H1 (cell line): Measurements from ENCODE around the gene KCNK7. TPM values are rescaled to one million over a fixed set of nuclear protein-coding genes. Genes with fewer than 3 reads are reported as not detected.

Experiments
- CTCF ChIA-PET: fragments of 300-600 bp; sonication (Branson Sonifier 250); formaldehyde crosslinking; loops from one replicate; lab custom pipeline; 2021; ENCODE audit not compliant: partially characterized antibody; lab: Charles Lee
- POLR2A ChIA-PET: fragments of 300-600 bp; sonication (Branson Sonifier 250); formaldehyde crosslinking; loops from one replicate; lab custom pipeline; 2021; ENCODE audit warnings: inconsistent platforms; ENCODE audit not compliant: partially characterized antibody; lab: Charles Lee
- DNase-seq, 2 experiments: peaks; one replicate each; pipeline versions ENCODE4 v3.0.0 to v3.0.0-alpha.2; 2010 to 2022; ENCODE audit warnings: low spot score in 2 of 2, low read depth in 1 of 2, mixed read lengths in 1 of 2
- FAIRE-seq: peaks from 2 replicates; lab custom pipeline; 2011; peaks lifted over from hg19 to GRCh38; lab: Jason Lieb, UNC
- H2AFZ ChIP-seq: 2 replicates; pipeline ENCODE4 v1.8.1; 2012; ENCODE audit warnings: low read length, inconsistent platforms
- H2AK5ac ChIP-seq: 2 replicates; pipeline ENCODE4 v1.6.1; 2013; ENCODE audit warnings: low read depth, low read length
- H2BK120ac ChIP-seq: replicated peaks from 2 replicates; pipeline ENCODE3; 2013; ENCODE audit warnings: low read depth, low read length, inconsistent platforms
- H2BK12ac ChIP-seq: 2 replicates; pipeline ENCODE4 v1.6.1; 2013; ENCODE audit warnings: low read depth, low read length
- H2BK15ac ChIP-seq: 2 replicates; pipeline ENCODE4 v1.6.1; 2013; ENCODE audit warnings: low read length
- H2BK20ac ChIP-seq: 2 replicates; pipeline ENCODE4 v1.6.1; 2013; ENCODE audit warnings: low read length
- H2BK5ac ChIP-seq: 2 replicates; pipeline ENCODE4 v1.6.1; 2013; ENCODE audit warnings: low read depth, low read length
- H3K14ac ChIP-seq: 2 replicates; pipeline ENCODE4 v1.6.1; 2013; ENCODE audit warnings: inconsistent platforms; ENCODE audit not compliant: insufficient read length
- H3K18ac ChIP-seq: 2 replicates; pipeline ENCODE4 v1.6.1; 2013; ENCODE audit warnings: low read length; ENCODE audit errors: extremely low read depth
- H3K23ac ChIP-seq: 2 replicates; pipeline ENCODE4 v1.6.1; 2013; ENCODE audit warnings: inconsistent platforms; ENCODE audit not compliant: insufficient read length
- H3K23me2 ChIP-seq: 2 replicates; pipeline ENCODE4 v1.6.1; 2013; ENCODE audit warnings: low read depth, low read length
- H3K27ac ChIP-seq: 2 replicates; pipeline ENCODE4 v1.6.1; 2011; ENCODE audit warnings: low read depth, low read length, inconsistent platforms
- H3K27me3 ChIP-seq, 4 experiments: replicated peaks in 1 of 4; 1 replicate in 1 of 4; 2 replicates in 3 of 4; pipeline versions ENCODE4 v1.6.1 to v1.8.1; 2011 to 2013; ENCODE audit warnings: low read length in 3 of 4, mild to moderate bottlenecking in 3 of 4, inconsistent platforms in 2 of 4, mixed read lengths in 2 of 4, moderate library complexity in 1 of 4; ENCODE audit not compliant: control insufficient read depth in 3 of 4, insufficient read depth in 3 of 4; ENCODE audit errors: extremely low read depth in 1 of 4
- H3K36me3 ChIP-seq, 4 experiments: 2 replicates each; pipeline versions ENCODE4 v1.6.1 to v1.8.1; 2011 to 2013; ENCODE audit warnings: mild to moderate bottlenecking in 4 of 4, low read length in 3 of 4, moderate library complexity in 2 of 4, control low read depth in 1 of 4, inconsistent platforms in 1 of 4; ENCODE audit not compliant: insufficient read depth in 4 of 4, control insufficient read depth in 2 of 4
- H3K4ac ChIP-seq: replicated peaks from 2 replicates; pipeline ENCODE3; 2013; ENCODE audit warnings: low read length, low read depth, mixed read lengths, inconsistent platforms; ENCODE audit not compliant: insufficient read length
- H3K4me1 ChIP-seq, 4 experiments: replicated peaks in 1 of 4; 1 replicate in 1 of 4; 2 replicates in 3 of 4; pipeline versions ENCODE4 v1.6.1 to v1.8.1; 2011 to 2013; ENCODE audit warnings: low read length in 3 of 4, inconsistent platforms in 2 of 4, mixed read lengths in 1 of 4; ENCODE audit not compliant: insufficient read depth in 4 of 4, control insufficient read depth in 3 of 4
- H3K4me2 ChIP-seq, 2 experiments: 2 replicates each; pipeline versions ENCODE4 v1.6.1 to v1.8.1; 2011 to 2013; ENCODE audit warnings: low read depth in 2 of 2, low read length in 2 of 2, control low read depth in 1 of 2, inconsistent platforms in 1 of 2, mild to moderate bottlenecking in 1 of 2; ENCODE audit not compliant: insufficient read depth in 1 of 2
- H3K4me3 ChIP-seq, 4 experiments: fragments of 200-600, 300-600 bp in 1 of 4; sonication (generic), shearing (Covaris generic), sonication (Bioruptor Twin) in 1 of 4; 2 replicates each; pipeline versions ENCODE4 v1.5.1 to v1.8.1; 2011 to 2016; ENCODE audit warnings: low read length in 4 of 4, low read depth in 3 of 4, control low read depth in 2 of 4, inconsistent platforms in 2 of 4, mild to moderate bottlenecking in 2 of 4, mixed read lengths in 1 of 4, moderate library complexity in 1 of 4; ENCODE audit not compliant: insufficient read depth in 2 of 4; ENCODE audit errors: extremely low read depth in 1 of 4
- H3K56ac ChIP-seq: replicated peaks from 2 replicates; pipeline ENCODE3; 2013; ENCODE audit warnings: low read depth, mild to moderate bottlenecking, mixed read lengths, low read length, inconsistent platforms; ENCODE audit not compliant: insufficient read length
- H3K79me1 ChIP-seq: 2 replicates; pipeline ENCODE4 v1.6.1; 2013; ENCODE audit warnings: low read depth, low read length, control low read depth
- H3K79me2 ChIP-seq, 2 experiments: 2 replicates each; pipeline versions ENCODE4 v1.6.1 to v1.8.1; 2012 to 2013; ENCODE audit warnings: low read length in 2 of 2, mild to moderate bottlenecking in 2 of 2, inconsistent platforms in 1 of 2; ENCODE audit not compliant: insufficient read depth in 2 of 2, control insufficient read depth in 1 of 2
- H3K9ac ChIP-seq, 4 experiments: replicated peaks in 1 of 4; 1 replicate in 1 of 4; 2 replicates in 3 of 4; pipeline versions ENCODE4 v1.6.1 to v1.8.1; 2011 to 2013; ENCODE audit warnings: low read depth in 3 of 4, low read length in 3 of 4, control low read depth in 2 of 4, mild to moderate bottlenecking in 2 of 4, moderate library complexity in 2 of 4, inconsistent platforms in 1 of 4; ENCODE audit errors: extremely low read depth in 1 of 4
- H3K9me3 ChIP-seq, 2 experiments: 2 replicates each; pipeline versions ENCODE4 v1.6.1 to v1.8.1; 2012 to 2013; ENCODE audit warnings: mild to moderate bottlenecking in 2 of 2, moderate library complexity in 2 of 2, control low read depth in 1 of 2, inconsistent platforms in 1 of 2, low read depth in 1 of 2, low read length in 1 of 2, mixed read lengths in 1 of 2; ENCODE audit not compliant: insufficient read depth in 2 of 2
- H4K20me1 ChIP-seq, 2 experiments: replicated peaks in 1 of 2; 2 replicates each; pipeline versions ENCODE3 to v1.8.1; 2011 to 2013; ENCODE audit warnings: inconsistent platforms in 2 of 2, low read length in 2 of 2, mild to moderate bottlenecking in 1 of 2; ENCODE audit not compliant: insufficient read depth in 2 of 2, control insufficient read depth in 1 of 2
- H4K5ac ChIP-seq: 2 replicates; pipeline ENCODE4 v1.6.1; 2013; ENCODE audit warnings: low read length, low read depth, mixed read lengths, inconsistent platforms; ENCODE audit not compliant: insufficient read length
- H4K8ac ChIP-seq: 2 replicates; pipeline ENCODE4 v1.8.0; 2013; ENCODE audit warnings: mild to moderate bottlenecking, moderate library complexity, low read length, inconsistent platforms; ENCODE audit not compliant: insufficient read depth; ENCODE audit errors: extremely low read depth
- H4K91ac ChIP-seq: replicated peaks from 2 replicates; pipeline ENCODE3; 2013; ENCODE audit warnings: low read length, mixed read lengths, inconsistent platforms; ENCODE audit not compliant: insufficient read length
- ASH2L ChIP-seq: fragments of 200-600, 300-600 bp; sonication (generic); IDR thresholded peaks from one replicate; pipeline ENCODE4 v1.7.1; 2017; ENCODE audit warnings: low read length
- CTBP2 ChIP-seq: IDR thresholded peaks from 2 replicates; pipeline ENCODE4 v1.7.0; 2011; ENCODE audit warnings: borderline replicate concordance, mild to moderate bottlenecking, moderate library complexity, mixed read lengths, low read length; ENCODE audit not compliant: insufficient read depth, insufficient read length
- KDM4A ChIP-seq: IDR thresholded peaks from one replicate; pipeline ENCODE4 v1.7.1; 2012; ENCODE audit warnings: low read depth, mild to moderate bottlenecking, moderate library complexity, low read length, inconsistent platforms; ENCODE audit not compliant: severe bottlenecking
- WGBS, 2 experiments: shearing (Covaris generic) in 1 of 2; methylation state at CpG; one replicate each; pipeline versions ENCODE4 v1.1.6 to v1.1.7; 2013 to 2015; ENCODE audit warnings: low lambda C conversion rate in 2 of 2, mixed read lengths in 2 of 2, inconsistent platforms in 1 of 2, low coverage in 1 of 2, missing lambda C conversion rate in 1 of 2; ENCODE audit not compliant: insufficient replicate concordance in 2 of 2, insufficient coverage in 1 of 2, insufficient read length in 1 of 2; ENCODE audit errors: extremely low coverage in 1 of 2, missing lambda C conversion rate in 1 of 2; 5-methylcytosine and 5-hydroxymethylcytosine counted together
- polyA plus RNA-seq, 7 experiments: library from polyadenylated mRNA; depleted of rRNA in 3 of 7; stranded (reverse) in 5 of 7; unstranded in 2 of 7; fragments of >200 nt in 5 of 7; fragments of 200-250 nt in 2 of 7; gene quantifications; 1 replicate in 5 of 7; 2 replicates in 1 of 7; 4 replicates in 1 of 7; pipeline versions ENCODE4 v1.2.1 to v1.2.3, GENCODE V29; 2011 to 2013; ENCODE audit warnings: missing spikeins in 2 of 7, mixed read lengths in 2 of 7
- total RNA-seq: library from RNA; stranded (reverse); fragmentation: NEBNext Ultra II Directional; extraction: Animal tissue kit (Norgen Biotek cat#: 25700); gene quantifications from 2 replicates; pipeline ENCODE4 v1.2.1, GENCODE V29; 2021
- TF ChIP-seq, protein P1 (sequence below), 3 experiments: IDR thresholded peaks; 1 replicate in 2 of 3; 2 replicates in 1 of 3; pipeline versions ENCODE4 v1.5.1 to v1.6.1; 2011; ENCODE audit warnings: low read length in 3 of 3, mild to moderate bottlenecking in 3 of 3, inconsistent platforms in 2 of 3, low read depth in 1 of 3, moderate library complexity in 1 of 3; ENCODE audit not compliant: insufficient read depth in 1 of 3; ENCODE audit errors: control extremely low read depth in 1 of 3

The KCNK7 gene
- total and polyA plus RNA-seq, 2 of the 8 experiments (the other 6 are each of a cell fraction or from before 2014, with no cell fraction given): 0.74 to 1.0 TPM

- Histone ChIP-seq H3K23ac (no peak overlapping the region), H3K27ac (no peak overlapping the region), H3K4ac (no peak overlapping the region), H3K9me3 (no peaks in the 10 kb centered on the region), H2BK5ac (no peak overlapping the region), H4K91ac (no peak overlapping the region), H3K18ac (no peak overlapping the region), H2AK5ac (0 out of 2 replicates have a peak overlapping the region, but pooled peaks have one; percentile 65), H4K5ac (no peak overlapping the region)
- CTCF ChIA-PET: interaction anchor here (0.9 to 14.5 kb wide), 16 partner anchors 7 to 696 kb away, joined by 3 to 227 read pairs (median 12); partner anchors contain the start of genes EHBP1L1, FAM89B, KCNK7 and ZNRD2
- TF ChIP-seq ASH2L (no peak), KDM4A (no peak), CTBP2 (no peak)
- TF ChIP-seq, protein P1, sequence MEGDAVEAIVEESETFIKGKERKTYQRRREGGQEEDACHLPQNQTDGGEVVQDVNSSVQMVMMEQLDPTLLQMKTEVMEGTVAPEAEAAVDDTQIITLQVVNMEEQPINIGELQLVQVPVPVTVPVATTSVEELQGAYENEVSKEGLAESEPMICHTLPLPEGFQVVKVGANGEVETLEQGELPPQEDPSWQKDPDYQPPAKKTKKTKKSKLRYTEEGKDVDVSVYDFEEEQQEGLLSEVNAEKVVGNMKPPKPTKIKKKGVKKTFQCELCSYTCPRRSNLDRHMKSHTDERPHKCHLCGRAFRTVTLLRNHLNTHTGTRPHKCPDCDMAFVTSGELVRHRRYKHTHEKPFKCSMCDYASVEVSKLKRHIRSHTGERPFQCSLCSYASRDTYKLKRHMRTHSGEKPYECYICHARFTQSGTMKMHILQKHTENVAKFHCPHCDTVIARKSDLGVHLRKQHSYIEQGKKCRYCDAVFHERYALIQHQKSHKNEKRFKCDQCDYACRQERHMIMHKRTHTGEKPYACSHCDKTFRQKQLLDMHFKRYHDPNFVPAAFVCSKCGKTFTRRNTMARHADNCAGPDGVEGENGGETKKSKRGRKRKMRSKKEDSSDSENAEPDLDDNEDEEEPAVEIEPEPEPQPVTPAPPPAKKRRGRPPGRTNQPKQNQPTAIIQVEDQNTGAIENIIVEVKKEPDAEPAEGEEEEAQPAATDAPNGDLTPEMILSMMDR (IDR thresholded peaks at IDR 0.05; ENCODE audit: control extremely low read depth in 1 of 3, insufficient read depth in 1 of 3, low read depth in 1 of 3, low read length in 3 of 3): no peak
- TF ChIP-seq, all 59 proteins: peak for 0
- no peak for DNase-seq
- Histone ChIP-seq H3K36me3 (no peaks in the 10 kb centered on the region), H3K79me1 (no peaks in the 10 kb centered on the region), H4K20me1 (peaks cover 0 to 2% of the 10 kb centered on the region in 2 experiments), H3K14ac (no peak overlapping the region), H3K4me2 (0 out of 4 replicates have a peak overlapping the region, but pooled peaks of 1 of the 2 experiments have one; percentile 12), H2BK20ac (no peak overlapping the region), H3K27me3 (peaks cover 20 to 56% (median 45%) of the 10 kb centered on the region in 4 experiments), H3K4me3 (no peak overlapping the region), H2AFZ (no peak overlapping the region), H3K4me1 (peaks cover 1 to 22% (median 7%) of the 10 kb centered on the region in 4 experiments), H4K8ac (no peak overlapping the region; the same call in 1 of the 2 replicates), H3K23me2 (peaks cover 3% of the 10 kb centered on the region; the same call in 1 of the 2 replicates), H2BK120ac (no peak overlapping the region), H3K9ac (no peak overlapping the region), H2BK15ac (peak overlapping the region; percentile 97), H2BK12ac (no peak overlapping the region; the same call in 1 of the 2 replicates), H3K56ac (no peak overlapping the region), H3K79me2 (no peaks in the 10 kb centered on the region)
- 87% methylated on average over 4 of the region's 4 CpGs; no CpG with 5 or more reads in 1 of the 2 experiments for WGBS, 2 experiments
- no peak for FAIRE-seq
- POLR2A ChIA-PET: interaction anchor here (0.9 to 4.4 kb wide), 5 partner anchors 10 to 27 kb away, joined by 3 to 36 read pairs (median 12); partner anchors contain the start of genes EHBP1L1, FAM89B and MAP3K11
Measured at GRCh38 chr11:65586247-65586630, 9.4 kb downstream of the KCNK7 start.
